IPS-11a (cell line): ENCODE results near the gene GBA2.

ENCODE experiments used
- H3K4me3 ChIP-seq: one replicate; pipeline ENCODE4 v1.5.1; 2013; ENCODE audit warnings: low read depth, low read length, control low read depth

Gene GBA2

GRCh38 chr9:35717132-35717870 is 31.7 kb downstream of the GBA2 start:
- H3K4me3 ChIP-seq, result no peak overlapping the region

DNA sequence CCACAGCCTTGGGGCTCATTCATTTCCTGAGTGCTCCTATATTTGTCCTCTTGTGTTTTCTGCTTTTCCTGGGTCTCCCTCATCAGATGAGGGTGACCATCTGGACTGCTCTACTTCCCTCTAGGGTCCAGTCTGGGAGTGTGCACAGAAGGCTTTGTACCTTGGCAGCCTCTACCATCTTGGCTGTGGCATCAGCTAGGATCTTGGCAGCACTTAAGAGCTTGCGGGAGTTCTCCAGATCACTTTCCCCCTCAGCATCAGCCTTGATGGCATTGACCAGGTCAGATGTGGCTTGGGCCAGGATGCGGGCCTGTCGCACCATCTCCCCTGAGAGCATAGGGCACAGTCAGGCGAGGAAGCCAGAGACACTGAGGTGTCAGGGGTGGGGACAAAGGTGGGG is 32.8 kb downstream of the GBA2 start:
- no peak overlapping the region for H3K4me3 ChIP-seq

- H3K4me3 ChIP-seq, result no peak overlapping the region
Measured at GRCh38 chr9:35714579-35715252, 34.3 kb downstream of the GBA2 start.

GRCh38 chr9:35714123-35714522 is 34.9 kb downstream of the GBA2 start:
- no peak overlapping the region for H3K4me3 ChIP-seq

- H3K4me3 ChIP-seq, result no peak overlapping the region
Measured at GRCh38 chr9:35713578-35713977, 35.5 kb downstream of the GBA2 start.

GRCh38 chr9:35712762-35713400 is 36.1 kb downstream of the GBA2 start:
- H3K4me3 ChIP-seq, result no peak overlapping the region

GRCh38 chr9:35711501-35712428 is 37.3 kb downstream of the GBA2 start:
- no peak overlapping the region for H3K4me3 ChIP-seq

GRCh38 chr9:35710818-35711500 is 38.1 kb downstream of the GBA2 start:
- no peak overlapping the region for H3K4me3 ChIP-seq

- H3K4me3 ChIP-seq, result no peak overlapping the region
Measured at GRCh38 chr9:35708146-35708545, 40.9 kb downstream of the GBA2 start.

DNA sequence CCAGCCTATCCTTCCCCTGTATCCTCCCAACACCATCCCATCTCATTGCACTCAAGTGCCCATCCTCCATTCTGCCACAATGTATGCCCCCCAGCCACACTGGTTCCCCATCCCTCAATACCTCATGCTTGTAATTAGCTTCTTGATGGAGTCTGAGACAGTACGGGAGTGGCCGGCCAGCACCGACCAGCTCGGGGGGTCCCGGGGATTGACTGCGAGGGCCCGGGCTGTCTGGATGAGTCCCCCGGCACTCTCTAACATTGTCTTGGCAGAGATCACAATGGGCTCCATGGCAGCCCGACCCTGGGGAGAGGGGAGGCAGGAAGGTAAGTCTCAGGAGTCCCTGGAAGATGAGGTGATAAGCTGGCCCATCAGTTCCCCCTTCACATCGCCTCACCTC is 42.1 kb downstream of the GBA2 start:
- no peak overlapping the region for H3K4me3 ChIP-seq

GRCh38 chr9:35705836-35706430 is 43.1 kb downstream of the GBA2 start:
- H3K4me3 ChIP-seq, result no peak overlapping the region

DNA sequence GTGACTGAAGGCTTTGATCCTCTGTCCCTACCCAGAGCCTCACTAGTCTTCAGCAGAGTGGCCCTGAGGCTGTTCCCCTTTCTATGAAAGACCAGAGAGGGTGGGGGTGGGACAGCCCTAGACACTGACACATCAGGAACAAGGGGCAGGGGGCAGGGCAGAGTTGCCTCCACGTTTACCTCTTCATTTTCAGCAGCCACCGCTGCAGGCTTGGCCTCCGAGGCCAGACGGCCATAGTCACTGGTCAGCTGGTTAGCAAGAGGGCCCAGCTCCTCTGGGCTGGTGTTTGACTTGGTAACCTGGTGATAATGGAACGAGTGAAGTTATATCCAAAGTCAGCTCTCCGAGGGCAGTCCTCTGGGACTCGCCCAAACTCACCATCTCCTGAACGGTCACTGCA is 43.7 kb downstream of the GBA2 start:
- H3K4me3 ChIP-seq, result no peak overlapping the region

- H3K4me3 ChIP-seq, result no peak overlapping the region
Measured at GRCh38 chr9:35703906-35704672, 44.9 kb downstream of the GBA2 start.

DNA sequence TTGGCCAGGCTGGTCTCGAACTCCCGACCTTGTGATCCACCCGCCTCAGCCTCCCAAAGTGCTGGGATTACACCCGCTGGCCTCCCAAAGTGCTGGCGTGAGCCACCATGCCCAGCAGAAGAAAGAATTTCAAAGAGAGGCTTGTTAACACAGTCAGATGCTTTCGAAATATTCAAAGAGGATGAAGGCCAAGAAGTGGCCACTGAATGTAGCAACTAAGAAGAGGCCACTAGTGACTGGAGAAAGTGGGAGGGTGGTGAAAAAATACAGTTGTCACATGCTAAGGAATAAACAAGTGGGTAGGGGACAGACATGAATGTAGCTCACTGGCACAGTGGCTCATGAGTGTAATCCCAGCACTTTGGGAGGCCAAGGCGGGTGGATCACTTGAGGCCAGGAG is 46.3 kb downstream of the GBA2 start:
- H3K4me3 ChIP-seq, result no peak overlapping the region

- no peak overlapping the region for H3K4me3 ChIP-seq
Measured at GRCh38 chr9:35700942-35701341, 48.1 kb downstream of the GBA2 start.

- no peak overlapping the region for H3K4me3 ChIP-seq
Measured at GRCh38 chr9:35700031-35700430, 49.0 kb downstream of the GBA2 start.

DNA sequence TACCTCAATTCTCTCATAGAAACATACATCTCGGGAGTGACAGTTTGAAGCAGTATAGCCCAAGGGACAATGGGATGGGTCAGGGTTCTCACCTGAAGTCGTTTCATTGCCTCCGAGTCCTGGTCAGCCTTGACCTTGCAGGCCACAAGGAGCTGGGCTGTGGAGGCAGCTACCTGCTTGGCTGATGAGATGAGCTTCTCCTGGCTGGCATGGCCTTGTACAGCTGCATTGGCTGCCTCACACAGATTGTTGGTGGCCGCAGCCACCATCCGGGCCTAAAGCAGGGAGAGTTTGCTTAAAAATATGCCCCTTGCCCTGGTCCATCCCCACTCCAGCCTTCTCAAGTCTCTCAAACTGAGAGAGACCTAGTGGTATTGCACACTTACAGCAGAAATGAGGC is 50.8 kb downstream of the GBA2 start:
- no peak overlapping the region for H3K4me3 ChIP-seq

DNA sequence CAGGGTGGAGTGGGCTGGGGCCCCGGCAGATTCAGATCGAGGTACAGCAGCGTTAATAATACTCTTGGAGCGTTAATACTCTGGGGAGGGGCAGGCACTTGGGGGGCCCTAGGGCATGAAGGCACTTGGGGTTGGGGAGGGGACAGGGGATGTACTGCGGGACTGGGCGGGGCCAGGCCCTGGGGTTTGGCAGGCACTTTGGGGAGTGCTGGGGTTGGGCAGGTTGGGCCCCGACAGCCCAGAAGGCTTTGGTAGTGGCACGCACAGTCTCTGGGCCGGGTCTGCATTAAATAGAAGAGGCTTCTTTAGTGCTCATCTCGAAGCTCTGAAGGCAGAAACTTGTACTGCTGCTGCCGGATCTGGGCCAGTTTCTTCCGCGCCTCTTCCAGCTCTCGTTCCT is 51.5 kb downstream of the GBA2 start:
- no peak overlapping the region for H3K4me3 ChIP-seq

DNA sequence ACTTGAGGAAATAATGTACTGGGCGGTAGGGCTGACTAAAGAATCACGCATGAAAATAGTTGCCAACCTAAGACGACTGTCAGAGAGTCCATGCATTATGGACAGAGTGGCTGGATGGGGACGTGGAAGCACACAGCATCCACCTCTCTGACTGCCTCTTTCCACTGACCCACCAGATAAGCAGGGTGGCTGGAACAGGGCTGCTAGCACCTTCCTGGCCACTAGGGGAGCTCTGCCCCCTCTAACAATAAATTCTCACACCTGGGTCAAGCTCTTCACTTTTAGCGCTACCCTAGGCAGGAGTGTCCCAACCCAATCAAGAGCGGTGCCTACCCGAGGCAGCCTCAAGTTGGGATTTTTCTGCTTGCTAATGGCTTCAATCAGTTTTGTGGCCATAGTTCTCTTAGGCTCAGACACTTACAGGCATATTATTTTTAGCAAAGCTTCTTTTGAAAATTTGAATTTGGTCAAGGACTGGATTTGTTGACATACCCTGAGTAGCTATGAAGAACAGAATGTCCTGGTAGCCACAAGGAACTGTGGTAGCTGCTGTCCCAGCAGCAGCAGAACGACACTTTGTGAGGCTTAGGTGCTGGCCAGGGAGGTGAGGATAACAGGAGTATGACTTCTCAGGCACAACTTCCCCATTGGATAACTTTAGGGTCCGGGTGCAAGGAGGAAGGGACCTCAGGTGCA is 52.4 kb downstream of the GBA2 start:
- no peak overlapping the region for H3K4me3 ChIP-seq
